ENCODE results near the gene EXOC3. TPM values are rescaled to one million over a fixed set of nuclear protein-coding genes. Genes with fewer than 3 reads are reported as not detected.

EXOC3 gene
- total RNA-seq (2021; ENCODE audit: unreplicated experiment), result 55.0 TPM
- 63.2 TPM for polyA plus RNA-seq (2012; ENCODE audit: insufficient read length)
- percentile 76 among the genes with signal in this experiment for Bru-seq, nascent RNA
- BruChase-seq, experiment 1, labeled RNA remaining after a 2-hour chase, result percentile 81 among the genes with signal in this experiment
- percentile 82 among the genes with signal in this experiment for BruChase-seq, experiment 2, labeled RNA remaining after a 6-hour chase
- long read RNA-seq, transcript EXOC3-209 (13 exons, 2,825 nt), result major isoform, 80 of 129 reads
- long read RNA-seq, transcript EXOC3-201 (12 exons, 2,682 nt), result minor isoform, 8 of 129 reads
- long read RNA-seq, partial matches to known transcripts, result 22 of 129 reads
- long read RNA-seq, other reads (novel, unspliced or antisense), result 19 of 129 reads

- Histone ChIP-seq H3K27me3 (ENCODE audit: control insufficient read depth, insufficient read depth, low read length) (no peaks in the 10 kb centered on the region), H3K27ac (ENCODE audit: low read length) (peak within 1 kb of the TSS; percentile 93), H3K36me3 (ENCODE audit: control insufficient read depth, insufficient read depth, low read length) (peaks cover 1% of the 10 kb centered on the region; the same call in 1 of the 2 replicates), H3K9me3 (ENCODE audit: control insufficient read depth, insufficient read depth, low read depth, low read length) (no peaks in the 10 kb centered on the region), H3K4me3 (ENCODE audit: low read depth in 2 of 2, low read length in 2 of 2) (peak within 1 kb of the TSS; percentile 99), H3K4me1 (ENCODE audit: control insufficient read depth, insufficient read depth, low read length) (peaks cover 13% of the 10 kb centered on the region)
- TSS peak; percentile 97 for BruUV-seq (replicated peaks)
- TF ChIP-seq CTCF (IDR thresholded peaks at IDR 0.05), result no peak
- peak; percentile 90; the same call in 1 of the 2 replicates for TF ChIP-seq SIN3A (IDR thresholded peaks at IDR 0.05; ENCODE audit: borderline replicate concordance, insufficient read depth, low read depth, low read length)
- TF ChIP-seq POLR2AphosphoS5 (IDR thresholded peaks at IDR 0.05; ENCODE audit: low read depth, low read length), result peak; percentile 91
- TF ChIP-seq TCF7L2 (IDR thresholded peaks at IDR 0.05; ENCODE audit: low read depth, low read length), result no peak
- TF ChIP-seq REST (IDR thresholded peaks at IDR 0.05; ENCODE audit: insufficient read depth in 1 of 2, low read depth in 2 of 2, low read length in 1 of 2), result peak in 1 of 2 experiments; percentile 75; a peak in 2 of 4 replicates
- ATAC-seq (peak; percentile 97), DNase-seq (ENCODE audit: low read depth, low spot score) (no peak)
- CTCF ChIA-PET, result no interaction called here
- POLR2A ChIA-PET, result no interaction called here
- in situ Hi-C loops (cut with HindIII; ENCODE audit: low pct_unique_long_range_greater_than_20kb, low sequenced_read_pairs), result no loop called here
- intact Hi-C loops (cut with micrococcal nuclease; ENCODE audit: unreplicated experiment), result no loop called here
Measured at GRCh38 chr5:442335-443238, at the start of gene EXOC3. Gene EXOC3 (plus strand): TSS chr5:443176. CDS start chr5:446206, 3,030 bp downstream.

- peaks cover 5% of the 10 kb centered on the region; the same call in 1 of the 2 replicates for H3K4me1 ChIP-seq (ENCODE audit: control insufficient read depth, insufficient read depth, low read length)
Measured at GRCh38 chr5:393846-394275, 49.1 kb upstream of the EXOC3 start.

More at GRCh38 chr5:393846-394275, 49.1 kb upstream of the EXOC3 start:
- peak; percentile 46 for ATAC-seq
- H3K4me3 ChIP-seq (ENCODE audit: low read depth in 2 of 2, low read length in 2 of 2), result no peak overlapping the region
- in situ Hi-C loops (cut with HindIII; ENCODE audit: low pct_unique_long_range_greater_than_20kb, low sequenced_read_pairs) (no loop called here), intact Hi-C loops (cut with micrococcal nuclease; ENCODE audit: unreplicated experiment) (no loop called here)
- CTCF ChIA-PET, result no interaction called here
- POLR2A ChIA-PET, result no interaction called here
- no peak overlapping the region for H3K27ac ChIP-seq (ENCODE audit: low read length)
- no peak for TF ChIP-seq CTCF (IDR thresholded peaks at IDR 0.05)
- TF ChIP-seq TCF7L2 (IDR thresholded peaks at IDR 0.05; ENCODE audit: low read depth, low read length), result no peak
- no peak for TF ChIP-seq REST (IDR thresholded peaks at IDR 0.05; ENCODE audit: insufficient read depth in 1 of 2, low read depth in 2 of 2, low read length in 1 of 2)
- TF ChIP-seq SIN3A (IDR thresholded peaks at IDR 0.05; ENCODE audit: borderline replicate concordance, insufficient read depth, low read depth, low read length), result no peak
- TF ChIP-seq POLR2AphosphoS5 (IDR thresholded peaks at IDR 0.05; ENCODE audit: low read depth, low read length), result no peak
- H3K27me3 ChIP-seq (ENCODE audit: control insufficient read depth, insufficient read depth, low read length), result no peaks in the 10 kb centered on the region
- DNase-seq (ENCODE audit: low read depth, low spot score), result no peak
- H3K9me3 ChIP-seq (ENCODE audit: control insufficient read depth, insufficient read depth, low read depth, low read length), result no peaks in the 10 kb centered on the region
- no peaks in the 10 kb centered on the region for H3K36me3 ChIP-seq (ENCODE audit: control insufficient read depth, insufficient read depth, low read length)
- no TSS peak for BruUV-seq (replicated peaks)
